GM21423 (cell line): ENCODE measurements around the gene MORN1.
"Not testable (repeated sequence)": the region's sequence is repeated elsewhere in the genome, so short reads cannot be mapped to it uniquely, and the experiment has no call there.

ENCODE experiments used
- ATAC-seq: cut with Tn5 transposase; IDR thresholded peaks from one replicate; pipeline ENCODE4 v1.9.1; 2021; ENCODE audit warnings: mild to moderate bottlenecking, moderate library complexity; ENCODE audit not compliant: unreplicated experiment

Gene MORN1

GRCh38 chr1:2391041-2391930, at the start of gene MORN1, which contains the start of gene RER1:
MORN1 (minus strand) TSS chr1:2391554; CDS start chr1:2391533, 21 bp downstream.
RER1 (plus strand) TSS chr1:2391841; CDS start chr1:2395791, 3,950 bp downstream.
- peak; percentile 90 for ATAC-seq

DNA sequence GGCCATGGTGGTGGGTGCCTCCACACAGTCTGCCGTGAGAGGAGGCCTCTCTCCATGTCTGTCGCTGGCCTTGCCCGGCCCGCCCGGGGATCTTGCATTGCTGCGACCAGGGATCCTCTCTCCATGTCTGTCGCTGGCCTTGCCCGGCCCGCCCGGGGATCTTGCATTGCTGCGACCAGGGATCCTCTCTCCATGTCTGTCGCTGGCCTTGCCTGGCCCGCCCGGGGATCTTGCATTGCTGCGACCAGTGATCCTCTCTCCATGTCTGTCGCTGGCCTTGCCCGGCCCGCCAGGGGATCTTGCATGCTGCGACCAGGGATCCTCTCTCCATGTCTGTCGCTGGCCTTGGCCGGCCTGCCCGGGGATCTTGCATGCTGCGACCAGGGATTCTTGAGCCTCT, 49.0 kb upstream of the MORN1 start:
- not testable (repeated sequence) for ATAC-seq

DNA sequence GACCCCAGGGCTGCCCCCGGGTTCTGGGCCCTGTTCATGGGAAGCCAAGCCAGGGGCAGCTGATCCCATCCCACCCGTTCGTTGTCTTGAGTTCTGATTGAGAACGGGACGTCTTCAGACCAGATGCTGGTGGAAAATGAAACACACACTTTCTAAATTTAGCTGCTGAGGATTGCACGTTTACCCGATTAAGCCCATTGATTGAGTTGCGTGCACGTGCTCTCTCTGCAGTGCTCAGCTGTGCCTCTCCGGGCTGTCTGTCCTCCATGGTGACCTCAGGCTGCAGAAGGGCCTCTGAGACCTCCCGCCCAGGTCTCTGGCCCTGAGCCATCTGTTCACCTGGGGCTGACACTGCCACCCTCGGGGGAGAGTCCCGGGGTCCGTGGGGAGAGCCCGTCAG, 48.0 kb upstream of the MORN1 start:
- ATAC-seq: no peak

DNA sequence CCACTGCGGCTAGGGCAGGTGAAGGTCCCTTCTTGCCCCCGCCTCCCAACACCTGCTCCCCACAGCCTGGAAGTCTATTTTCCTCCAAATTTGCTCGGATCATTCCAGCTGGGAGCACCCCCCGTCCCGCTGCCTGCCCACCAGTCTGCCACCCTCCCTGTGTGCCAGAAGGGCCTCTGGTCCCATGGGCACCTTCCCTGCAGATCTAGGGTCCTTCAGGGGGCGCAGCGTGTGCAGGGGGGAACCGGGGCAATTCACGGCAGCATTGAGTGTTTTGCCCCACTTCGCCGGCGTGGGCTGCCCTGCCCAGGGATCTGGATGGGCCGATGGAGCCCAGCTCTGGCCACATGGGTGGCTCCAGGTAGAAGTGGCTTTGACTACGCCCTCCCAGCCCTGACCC, 47.3 kb upstream of the MORN1 start:
- no peak for ATAC-seq

- ATAC-seq: no peak
These were observed 46.7 kb upstream of the MORN1 start for GRCh38 chr1:2438038-2438437.

DNA sequence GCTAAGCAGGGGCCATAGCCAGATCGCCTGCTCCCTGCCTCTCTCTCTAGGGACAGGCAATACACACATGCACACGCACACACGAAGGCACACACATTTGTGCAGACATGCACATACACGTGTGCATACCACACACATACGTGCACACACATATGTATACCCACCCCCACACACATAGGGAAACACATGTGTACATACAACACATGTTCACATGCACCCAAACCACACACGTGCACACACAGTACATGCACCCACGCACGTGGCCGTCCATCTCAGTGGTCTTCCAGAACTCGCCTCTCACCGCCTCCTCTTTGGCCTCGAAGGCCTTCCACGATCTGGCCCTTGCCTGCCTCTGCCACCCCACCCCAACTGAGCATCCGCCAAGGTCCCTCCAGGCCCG, 46.3 kb upstream of the MORN1 start:
- no peak for ATAC-seq

- ATAC-seq: no peak
These were observed 45.5 kb upstream of the MORN1 start for GRCh38 chr1:2436876-2437275.

DNA sequence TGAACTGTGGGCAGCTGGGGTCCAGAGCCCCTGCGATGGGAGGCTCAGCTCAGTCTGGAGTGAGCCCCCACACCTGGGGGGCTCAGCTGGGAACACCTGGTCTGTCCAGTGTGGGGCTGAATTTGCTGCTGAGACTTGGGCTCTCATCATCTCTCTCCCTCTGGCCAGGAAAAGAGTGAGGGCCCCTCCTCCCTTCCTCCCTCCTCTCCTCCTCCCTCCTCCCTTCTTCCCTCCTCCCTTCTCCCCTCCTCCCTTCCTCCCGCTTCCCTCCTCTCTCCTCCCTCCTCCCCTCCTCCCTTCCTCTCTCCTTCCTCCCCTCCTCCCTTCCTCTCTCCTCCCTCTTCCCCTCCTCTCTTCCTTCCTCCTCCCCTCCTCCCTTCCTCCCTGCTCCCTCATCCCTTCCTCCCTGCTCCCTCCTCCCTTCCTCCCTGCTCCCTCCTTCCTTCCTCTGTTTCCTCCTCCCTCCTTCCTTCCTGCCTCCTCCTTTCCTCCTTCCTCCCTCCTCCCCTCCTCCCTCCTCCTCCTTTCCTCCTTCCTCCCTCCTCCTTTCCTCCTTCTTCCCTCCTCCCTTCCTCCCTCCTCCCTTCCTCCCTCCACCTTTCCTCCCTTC, 44.5 kb upstream of the MORN1 start:
- no peak for ATAC-seq

- no peak for ATAC-seq
These were observed 43.7 kb upstream of the MORN1 start for GRCh38 chr1:2435091-2435490.

GRCh38 chr1:2433936-2434655, 42.7 kb upstream of the MORN1 start:
- ATAC-seq: no peak

DNA sequence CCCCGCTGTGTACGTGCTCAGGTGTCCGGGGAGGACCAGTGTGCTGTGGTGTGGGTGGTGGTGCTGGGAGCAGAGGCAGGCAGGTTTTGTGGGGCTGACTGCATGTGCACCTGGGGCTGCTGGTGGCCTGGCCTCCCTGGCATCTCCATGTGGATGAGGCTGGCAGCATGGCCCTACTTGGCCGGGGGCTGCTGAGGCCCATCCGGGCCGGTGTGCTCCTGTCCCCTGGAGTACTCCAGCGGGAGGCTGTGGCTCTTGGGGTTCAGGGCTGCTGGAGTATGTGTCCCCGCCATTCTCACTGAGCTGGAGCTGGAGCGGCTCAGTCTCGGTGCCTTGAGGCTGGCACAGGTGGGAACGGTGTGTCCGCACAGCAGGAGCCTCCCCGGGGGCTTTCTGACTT, 41.8 kb upstream of the MORN1 start:
- no peak for ATAC-seq

DNA sequence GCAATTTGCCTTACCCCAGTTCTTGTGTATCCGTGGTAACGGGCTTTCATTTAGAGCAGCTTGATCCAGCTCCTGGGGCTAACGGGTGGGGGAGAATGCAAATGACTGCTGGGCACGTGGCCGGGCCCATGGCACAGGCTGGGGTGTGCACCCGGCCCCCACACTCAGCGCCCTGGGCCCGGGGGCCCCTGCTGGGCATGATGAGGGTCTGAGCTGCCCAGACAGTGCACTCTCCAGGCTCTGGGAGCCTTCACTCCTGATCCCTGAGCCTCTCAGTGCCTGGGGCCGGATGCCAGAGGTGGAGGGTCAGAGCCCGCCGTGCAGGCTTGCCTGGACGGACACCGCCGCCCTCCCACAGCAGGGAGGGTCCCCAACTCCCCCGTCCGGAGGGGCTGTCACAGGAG, 41.1 kb upstream of the MORN1 start:
- ATAC-seq: no peak

DNA sequence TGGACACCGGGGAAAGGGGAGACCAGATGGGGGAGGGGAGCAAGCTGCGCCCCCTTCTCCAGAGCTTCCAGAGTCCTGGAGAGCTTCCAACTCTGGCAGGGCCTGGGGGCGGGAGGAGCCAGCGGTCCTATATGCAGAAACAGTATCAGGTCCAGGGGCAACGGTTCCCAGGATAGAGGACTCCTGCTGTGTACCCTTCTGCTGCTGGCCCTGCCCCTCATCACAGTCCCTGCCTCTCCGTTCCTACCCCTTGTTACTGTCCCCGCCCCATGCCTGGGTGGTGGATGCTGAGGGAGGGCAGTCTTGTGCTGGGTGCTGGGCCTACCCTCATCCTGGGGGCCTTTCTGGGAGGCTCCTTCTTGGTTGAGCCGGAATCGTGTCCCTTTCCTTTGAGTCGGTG, 40.2 kb upstream of the MORN1 start:
- no peak for ATAC-seq

DNA sequence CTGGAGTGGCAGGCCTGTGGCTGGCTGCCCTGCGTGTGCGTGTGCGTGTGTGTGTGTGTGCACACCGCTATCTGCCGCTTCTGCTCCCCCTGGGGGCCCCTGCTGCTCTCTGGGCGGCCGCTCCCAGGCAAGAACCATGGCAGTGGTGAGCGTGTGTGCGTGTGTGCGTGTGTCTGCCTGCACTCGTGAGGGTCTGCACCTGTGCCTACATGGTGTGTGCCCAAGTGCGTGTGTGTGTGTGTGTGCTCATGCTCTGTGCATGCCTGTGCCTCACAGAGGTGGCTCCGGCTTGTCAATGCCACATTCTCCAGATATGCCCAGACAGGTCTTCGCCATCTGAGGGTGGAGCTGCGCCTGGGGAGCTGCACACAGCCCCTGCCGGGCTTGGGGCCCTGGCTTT, 39.7 kb upstream of the MORN1 start:
- ATAC-seq: no peak

- ATAC-seq: no peak
These were observed 39.2 kb upstream of the MORN1 start for GRCh38 chr1:2430592-2430973.

- ATAC-seq: no peak
These were observed 38.6 kb upstream of the MORN1 start for GRCh38 chr1:2429780-2430591.

DNA sequence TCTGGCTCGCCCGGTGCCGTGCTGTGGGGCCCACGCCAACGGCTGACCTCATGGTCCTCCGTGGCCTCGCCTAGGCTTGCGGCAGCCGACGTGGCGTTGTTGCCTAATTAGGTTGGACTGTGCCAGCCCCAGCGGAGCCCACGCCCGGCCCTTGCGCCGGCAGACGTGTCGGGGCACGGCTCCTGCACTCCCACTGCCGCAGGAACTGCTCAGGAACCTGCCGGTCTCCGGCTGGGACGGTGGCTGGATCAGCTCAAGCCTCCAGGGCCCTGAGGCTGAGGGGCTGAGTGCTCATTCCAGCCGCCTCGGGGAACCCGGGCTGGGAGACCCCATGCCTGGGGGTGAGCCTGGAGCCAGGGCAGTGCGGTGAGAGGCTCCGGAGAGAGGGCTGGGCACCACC, 37.1 kb upstream of the MORN1 start:
- ATAC-seq: no peak

DNA sequence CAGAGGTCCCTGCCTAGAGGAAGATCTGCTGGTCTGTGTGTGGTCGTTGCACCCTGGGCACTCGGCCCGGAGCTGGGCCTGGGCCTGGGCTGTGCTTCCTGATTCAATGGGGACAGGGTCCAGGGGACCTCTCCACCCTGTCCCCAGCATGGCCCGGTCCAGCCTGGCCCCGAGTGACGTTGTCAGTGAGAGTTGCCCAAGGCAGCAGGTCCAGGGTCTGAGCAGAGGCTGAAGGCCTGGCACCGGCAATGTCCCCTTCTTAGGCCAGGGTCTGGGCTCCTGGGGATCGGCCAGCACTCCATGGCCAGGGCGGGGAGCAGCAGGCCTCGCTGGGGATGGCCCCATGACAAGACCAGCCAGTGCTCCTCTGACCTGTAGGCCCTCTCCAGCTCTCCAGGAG, 36.6 kb upstream of the MORN1 start:
- no peak for ATAC-seq

DNA sequence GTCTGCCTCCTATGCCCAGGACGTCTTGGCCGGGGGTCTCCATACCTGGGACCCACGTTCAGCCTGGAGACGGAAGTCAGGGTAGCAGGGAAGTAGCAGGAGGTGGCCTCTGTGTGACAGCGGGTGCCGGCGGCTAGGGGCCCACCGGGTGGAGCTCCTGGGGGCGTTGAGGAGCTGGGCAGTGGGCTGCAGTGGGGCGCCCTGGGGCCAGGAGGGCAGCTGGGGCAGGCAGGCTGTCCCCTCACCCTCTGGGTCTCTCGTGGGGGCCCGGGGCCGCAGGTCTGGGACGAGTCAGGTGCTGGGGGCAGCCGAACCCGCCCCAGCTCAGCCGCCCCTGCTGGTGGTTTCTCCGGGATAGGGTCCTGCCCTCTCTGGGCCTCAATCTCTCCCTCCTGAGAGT, 35.7 kb upstream of the MORN1 start:
- no peak for ATAC-seq

- no peak for ATAC-seq
These were observed 35.2 kb upstream of the MORN1 start for GRCh38 chr1:2426540-2426939.

DNA sequence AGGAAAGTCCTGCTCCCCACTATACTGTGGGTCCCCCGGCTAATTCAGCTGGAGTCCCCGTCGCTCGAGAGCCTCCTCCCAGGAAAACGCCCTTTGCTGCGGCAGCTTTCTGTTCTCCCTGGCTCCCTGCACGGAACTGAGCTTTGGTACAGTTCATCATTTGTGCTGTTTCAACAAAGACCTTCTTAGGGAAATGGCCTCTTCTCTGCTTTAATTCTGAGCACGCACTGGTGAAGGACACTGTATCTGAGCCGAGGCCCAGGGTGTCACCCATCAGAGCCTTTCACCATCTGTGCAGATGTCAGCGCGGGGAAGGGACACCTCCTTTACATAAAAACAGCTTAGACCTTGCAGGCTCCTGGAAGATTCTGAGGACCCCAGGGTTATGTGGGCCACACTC, 34.5 kb upstream of the MORN1 start:
- no peak for ATAC-seq
